Measurements from ENCODE around the gene ZNF438.

- no peak for TF ChIP-seq CTCF (IDR thresholded peaks at IDR 0.05; ENCODE audit: low read depth, low read length)
- TF ChIP-seq MAX (IDR thresholded peaks at IDR 0.05; ENCODE audit: low read depth, low read length), result no peak
- TF ChIP-seq POLR2A (IDR thresholded peaks at IDR 0.05; ENCODE audit: extremely low read depth, insufficient read length), result no peak
- TF ChIP-seq MYC (IDR thresholded peaks at IDR 0.05; ENCODE audit: low read depth, low read length), result no peak
These were observed 32.2 kb upstream of the ZNF438 start for GRCh38 chr10:31063841-31064240.

Measured in NB4 (cell line).